C1 segment of cervical spinal cord (tissue), 14 donors: ENCODE results near the gene ALOX15B.

Source experiments
- DNase-seq, 14 donors: peaks; one replicate each; lab custom pipeline; 2025; lab: John Stamatoyannopoulos, UW

The ALOX15B gene

GRCh38 chr17:8080208-8080798 lies 41.4 kb downstream of the ALOX15B start:
- DNase-seq: no peak

- no peak for DNase-seq
These were observed 42.0 kb downstream of the ALOX15B start for GRCh38 chr17:8080799-8081219.

GRCh38 chr17:8081876-8082275 lies 43.0 kb downstream of the ALOX15B start:
- DNase-seq: no peak

- no peak for DNase-seq
These were observed 43.4 kb downstream of the ALOX15B start for GRCh38 chr17:8082292-8082691.

GRCh38 chr17:8084250-8084649 lies 45.4 kb downstream of the ALOX15B start:
- no peak for DNase-seq

- no peak for DNase-seq
These were observed 48.5 kb downstream of the ALOX15B start, which contains the start of gene ALOX12B for GRCh38 chr17:8087075-8087951. ALOX12B (minus strand) TSS chr17:8087716; CDS start chr17:8087442, 274 bp downstream.

- DNase-seq: no peak
These were observed 49.0 kb downstream of the ALOX15B start for GRCh38 chr17:8087952-8088230.

GRCh38 chr17:8089728-8090127 lies 50.9 kb downstream of the ALOX15B start:
- DNase-seq: no peak

GRCh38 chr17:8091033-8091687 lies 52.3 kb downstream of the ALOX15B start:
- no peak for DNase-seq

- no peak for DNase-seq
These were observed 56.5 kb downstream of the ALOX15B start for GRCh38 chr17:8095361-8095760.

- no peak for DNase-seq
These were observed 57.7 kb downstream of the ALOX15B start for GRCh38 chr17:8096541-8096940.
